Breast epithelium (tissue), 3 donors: ENCODE results near the gene FSTL4.

ENCODE experiments used
- CTCF ChIP-seq, 3 donors: fragments of 450-650 bp; IDR thresholded peaks; one replicate each; pipeline ENCODE4 v1.5.1; 2016 to 2017; ENCODE audit warnings: antibody characterized with exemption in 3 of 3, mild to moderate bottlenecking in 3 of 3, moderate library complexity in 3 of 3
- POLR2A ChIP-seq: fragments of 450-650 bp; IDR thresholded peaks from one replicate; pipeline ENCODE4 v1.6.1; 2016; ENCODE audit warnings: antibody characterized with exemption, mild to moderate bottlenecking, moderate library complexity
- POLR2AphosphoS5 ChIP-seq, 3 donors: sonication (generic); formaldehyde crosslinking; IDR thresholded peaks; one replicate each; pipeline ENCODE4 v1.6.1; 2017; ENCODE audit warnings: antibody characterized with exemption in 3 of 3

- TF ChIP-seq CTCF (IDR thresholded peaks at IDR 0.05) (no peak), POLR2A (no peak), POLR2AphosphoS5 (IDR thresholded peaks at IDR 0.05) (no peak)
Measured at GRCh38 chr5:133519191-133519590, 93.2 kb downstream of the FSTL4 start.
